Body of pancreas (tissue), 4 donors: ENCODE data around the gene SPDYE1.
"Not testable (repeated sequence)": the region's sequence is repeated elsewhere in the genome, so short reads cannot be mapped to it uniquely, and the experiment has no call there.

ENCODE experiments used
- POLR2A ChIP-seq, 3 donors: fragments of 450-650 bp; IDR thresholded peaks; one replicate each; pipeline ENCODE4 v1.6.1; 2016; ENCODE audit warnings: antibody characterized with exemption in 3 of 3, mild to moderate bottlenecking in 2 of 3
- TF ChIP-seq, protein P1 (sequence below), 7 experiments: fragments of 450-650 bp in 4 of 7; fragments of 200-600 bp in 3 of 7; sonication (generic) in 3 of 7; IDR thresholded peaks; one replicate each; pipeline ENCODE4 v1.5.1; 2016 to 2019; ENCODE audit warnings: antibody characterized with exemption in 7 of 7

DNA sequence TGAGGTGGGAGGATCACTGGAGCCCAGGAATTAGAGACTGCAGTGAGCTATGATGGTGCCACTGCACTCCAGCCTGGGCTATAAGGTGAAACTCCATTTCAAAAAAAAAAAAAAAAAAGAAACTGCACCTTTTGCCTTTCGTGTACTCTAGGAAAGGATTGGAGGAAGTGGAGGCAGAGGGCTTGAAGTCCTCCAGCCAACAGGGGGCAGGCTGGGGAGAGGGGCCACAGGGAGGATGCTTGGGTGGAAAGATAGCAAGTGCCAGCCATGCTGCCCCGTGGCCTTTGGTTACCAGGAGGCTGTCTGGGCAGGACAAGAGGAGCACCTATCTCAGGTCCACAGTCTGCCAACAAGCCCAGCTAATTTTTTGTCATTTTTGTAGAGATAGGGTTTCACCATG is 14.0 kb upstream of the SPDYE1 start:
- TF ChIP-seq POLR2A (IDR thresholded peaks at IDR 0.05): not testable (repeated sequence)
- TF ChIP-seq, protein P1, sequence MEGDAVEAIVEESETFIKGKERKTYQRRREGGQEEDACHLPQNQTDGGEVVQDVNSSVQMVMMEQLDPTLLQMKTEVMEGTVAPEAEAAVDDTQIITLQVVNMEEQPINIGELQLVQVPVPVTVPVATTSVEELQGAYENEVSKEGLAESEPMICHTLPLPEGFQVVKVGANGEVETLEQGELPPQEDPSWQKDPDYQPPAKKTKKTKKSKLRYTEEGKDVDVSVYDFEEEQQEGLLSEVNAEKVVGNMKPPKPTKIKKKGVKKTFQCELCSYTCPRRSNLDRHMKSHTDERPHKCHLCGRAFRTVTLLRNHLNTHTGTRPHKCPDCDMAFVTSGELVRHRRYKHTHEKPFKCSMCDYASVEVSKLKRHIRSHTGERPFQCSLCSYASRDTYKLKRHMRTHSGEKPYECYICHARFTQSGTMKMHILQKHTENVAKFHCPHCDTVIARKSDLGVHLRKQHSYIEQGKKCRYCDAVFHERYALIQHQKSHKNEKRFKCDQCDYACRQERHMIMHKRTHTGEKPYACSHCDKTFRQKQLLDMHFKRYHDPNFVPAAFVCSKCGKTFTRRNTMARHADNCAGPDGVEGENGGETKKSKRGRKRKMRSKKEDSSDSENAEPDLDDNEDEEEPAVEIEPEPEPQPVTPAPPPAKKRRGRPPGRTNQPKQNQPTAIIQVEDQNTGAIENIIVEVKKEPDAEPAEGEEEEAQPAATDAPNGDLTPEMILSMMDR (IDR thresholded peaks at IDR 0.05): not testable (repeated sequence)
